ENCODE results near the gene SMIM13. TPM values are rescaled to one million over a fixed set of nuclear protein-coding genes. Genes with fewer than 3 reads are reported as not detected.

SMIM13 gene
- total and polyA plus RNA-seq, 8 donors: 1.2 to 15.8 (median 3.0) TPM

DNA sequence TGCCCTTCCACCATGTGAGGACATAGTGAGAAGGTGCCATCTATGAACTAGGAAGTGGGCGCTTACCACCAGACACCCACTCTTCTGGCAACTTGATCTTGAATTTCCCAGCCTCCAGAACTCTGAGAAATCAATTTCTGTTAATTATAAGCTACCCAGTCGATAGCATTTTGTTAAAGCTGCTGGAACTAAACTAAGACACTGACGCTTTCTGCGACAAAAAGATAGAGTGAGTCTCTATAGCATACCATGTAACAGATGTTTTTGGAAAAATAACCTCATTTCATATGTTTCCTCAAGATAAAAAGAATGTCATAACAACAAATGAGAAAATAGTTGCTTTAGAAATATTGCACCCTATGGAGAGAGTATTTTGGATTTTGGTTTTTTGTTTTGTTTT is 15.4 kb upstream of the SMIM13 start:
- intact Hi-C loops (cut with DNase I; ENCODE audit: low total_unique reads): no loop called here

DNA sequence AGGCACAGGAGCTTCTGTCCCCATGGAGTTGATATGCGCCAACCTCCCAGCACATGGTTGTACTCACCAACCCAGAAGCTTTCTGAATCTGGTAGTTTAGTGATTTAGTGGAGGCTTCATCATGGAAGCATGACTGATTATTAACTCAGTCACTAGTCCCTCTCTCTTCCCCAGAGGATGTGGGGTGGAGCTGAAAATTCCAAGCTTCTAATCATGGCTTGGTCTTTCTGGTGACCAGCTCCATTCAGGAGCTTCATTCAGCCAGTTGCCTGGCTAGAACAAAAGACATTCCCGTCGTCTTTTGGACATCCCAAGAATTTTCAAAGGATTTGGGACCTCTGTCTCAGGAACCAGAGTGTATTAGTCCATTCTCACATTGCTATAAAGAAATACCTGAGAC is 13.3 kb upstream of the SMIM13 start:
- no peaks in the 10 kb centered on the region for H3K9me3 ChIP-seq
- intact Hi-C loops (cut with DNase I; ENCODE audit: low total_unique reads): no loop called here
- H3K27me3 ChIP-seq: no peaks in the 10 kb centered on the region
- no peaks in the 10 kb centered on the region for H3K36me3 ChIP-seq
- TF ChIP-seq, protein P1, sequence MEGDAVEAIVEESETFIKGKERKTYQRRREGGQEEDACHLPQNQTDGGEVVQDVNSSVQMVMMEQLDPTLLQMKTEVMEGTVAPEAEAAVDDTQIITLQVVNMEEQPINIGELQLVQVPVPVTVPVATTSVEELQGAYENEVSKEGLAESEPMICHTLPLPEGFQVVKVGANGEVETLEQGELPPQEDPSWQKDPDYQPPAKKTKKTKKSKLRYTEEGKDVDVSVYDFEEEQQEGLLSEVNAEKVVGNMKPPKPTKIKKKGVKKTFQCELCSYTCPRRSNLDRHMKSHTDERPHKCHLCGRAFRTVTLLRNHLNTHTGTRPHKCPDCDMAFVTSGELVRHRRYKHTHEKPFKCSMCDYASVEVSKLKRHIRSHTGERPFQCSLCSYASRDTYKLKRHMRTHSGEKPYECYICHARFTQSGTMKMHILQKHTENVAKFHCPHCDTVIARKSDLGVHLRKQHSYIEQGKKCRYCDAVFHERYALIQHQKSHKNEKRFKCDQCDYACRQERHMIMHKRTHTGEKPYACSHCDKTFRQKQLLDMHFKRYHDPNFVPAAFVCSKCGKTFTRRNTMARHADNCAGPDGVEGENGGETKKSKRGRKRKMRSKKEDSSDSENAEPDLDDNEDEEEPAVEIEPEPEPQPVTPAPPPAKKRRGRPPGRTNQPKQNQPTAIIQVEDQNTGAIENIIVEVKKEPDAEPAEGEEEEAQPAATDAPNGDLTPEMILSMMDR (IDR thresholded peaks at IDR 0.05): no peak
- TF ChIP-seq POLR2AphosphoS5 (IDR thresholded peaks at IDR 0.05): no peak
- H3K4me3 ChIP-seq: no peak overlapping the region
- 55 to 78% (median 58%) methylated on average over 3 of the region's 3 CpGs for WGBS, 5 donors
- H3K4me1 ChIP-seq: no peaks in the 10 kb centered on the region
- no peak for DNase-seq
- H3K27ac ChIP-seq: no peak overlapping the region

More for the DNA sequence above, 15.4 kb upstream of the SMIM13 start:
- Histone ChIP-seq H3K27ac (no peak overlapping the region), H3K4me3 (no peak overlapping the region), H3K4me1 (no peaks in the 10 kb centered on the region), H3K27me3 (no peaks in the 10 kb centered on the region), H3K36me3 (no peaks in the 10 kb centered on the region), H3K9me3 (no peaks in the 10 kb centered on the region)
- DNase-seq: no peak
- TF ChIP-seq POLR2AphosphoS5 (IDR thresholded peaks at IDR 0.05) (no peak), POLR2A (IDR thresholded peaks at IDR 0.05) (no peak), EP300 (IDR thresholded peaks at IDR 0.05) (no peak)
- TF ChIP-seq, protein P1 (IDR thresholded peaks at IDR 0.05): no peak
- WGBS, 5 donors: 88 to 94% (median 91%) methylated on average over 4 of the region's 4 CpGs

DNA sequence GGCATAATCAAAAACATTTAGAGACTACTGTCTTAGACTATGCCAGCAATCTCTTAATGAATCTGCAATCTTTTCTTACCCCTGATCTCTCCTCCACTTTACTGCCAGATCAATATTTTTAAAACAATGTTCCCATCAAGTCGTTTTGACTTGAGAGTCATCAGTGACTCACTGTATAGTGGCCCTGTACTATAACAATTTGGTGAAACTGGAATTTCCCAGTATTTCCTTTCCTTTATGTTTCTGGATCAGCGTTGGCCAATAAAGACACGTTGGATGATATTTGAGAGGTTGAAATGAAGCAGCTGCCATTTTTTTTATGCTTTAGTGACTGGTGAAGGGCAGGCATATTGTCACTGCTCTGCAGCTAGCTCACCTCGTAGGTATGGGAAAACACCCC is 10.1 kb upstream of the SMIM13 start:
- WGBS, 5 donors: 71 to 81% (median 75%) methylated on average over 4 of the region's 4 CpGs

DNA sequence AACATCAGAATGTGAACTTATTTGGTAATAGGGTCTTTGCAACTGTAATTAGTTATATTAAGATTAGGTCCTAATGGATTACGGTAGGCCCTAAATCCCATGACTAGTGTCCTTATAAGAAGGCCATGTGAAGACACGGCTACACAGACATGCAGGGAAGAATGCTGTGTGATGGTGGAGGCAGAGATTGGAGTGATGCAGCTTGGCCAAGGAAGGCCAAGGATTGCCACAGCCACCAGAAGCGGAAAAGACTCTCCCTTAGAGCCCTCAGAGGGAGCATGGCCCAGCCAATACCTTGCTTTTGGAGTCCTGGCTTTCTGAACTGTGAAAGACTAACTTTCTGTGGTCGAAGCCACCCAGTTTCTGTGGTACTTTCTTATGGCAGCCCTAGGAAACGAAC is 9.7 kb upstream of the SMIM13 start:
- H3K4me3 ChIP-seq: no peak overlapping the region
- no peaks in the 10 kb centered on the region for H3K36me3 ChIP-seq
- H3K4me1 ChIP-seq: no peaks in the 10 kb centered on the region
- DNase-seq: no peak
- H3K27me3 ChIP-seq: no peaks in the 10 kb centered on the region
- H3K27ac ChIP-seq: no peak overlapping the region
- intact Hi-C loops (cut with DNase I; ENCODE audit: low total_unique reads): no loop called here
- TF ChIP-seq EP300 (IDR thresholded peaks at IDR 0.05) (no peak), POLR2AphosphoS5 (IDR thresholded peaks at IDR 0.05) (no peak), POLR2A (IDR thresholded peaks at IDR 0.05) (no peak)
- TF ChIP-seq, protein P1 (IDR thresholded peaks at IDR 0.05): no peak
- 74 to 91% (median 86%) methylated on average over 5 of the region's 5 CpGs for WGBS, 5 donors
- H3K9me3 ChIP-seq: no peaks in the 10 kb centered on the region

More for the DNA sequence above, 10.1 kb upstream of the SMIM13 start:
- no peaks in the 10 kb centered on the region for H3K36me3 ChIP-seq
- no peaks in the 10 kb centered on the region for H3K4me1 ChIP-seq
- intact Hi-C loops (cut with DNase I; ENCODE audit: low total_unique reads): no loop called here
- H3K27me3 ChIP-seq: no peaks in the 10 kb centered on the region
- DNase-seq: no peak
- no peaks in the 10 kb centered on the region for H3K9me3 ChIP-seq
- H3K27ac ChIP-seq: no peak overlapping the region
- no peak overlapping the region for H3K4me3 ChIP-seq
- TF ChIP-seq, protein P1 (IDR thresholded peaks at IDR 0.05): no peak
- TF ChIP-seq POLR2A (IDR thresholded peaks at IDR 0.05): no peak
- no peak for TF ChIP-seq EP300 (IDR thresholded peaks at IDR 0.05)
- TF ChIP-seq POLR2AphosphoS5 (IDR thresholded peaks at IDR 0.05): no peak
